Measurements from ENCODE around the gene MGMT.

- no peak for TF ChIP-seq CTCF (conservative IDR thresholded peaks at IDR 0.05)
- no peak for TF ChIP-seq EZH2 (IDR thresholded peaks at IDR 0.05; ENCODE audit: low read depth)
Observed at GRCh38 chr10:129449893-129450292, 17.1 kb upstream of the MGMT start.

Measured in PC-9 (cell line).